ENCODE data around the gene RHOC.

The RHOC gene

DNA sequence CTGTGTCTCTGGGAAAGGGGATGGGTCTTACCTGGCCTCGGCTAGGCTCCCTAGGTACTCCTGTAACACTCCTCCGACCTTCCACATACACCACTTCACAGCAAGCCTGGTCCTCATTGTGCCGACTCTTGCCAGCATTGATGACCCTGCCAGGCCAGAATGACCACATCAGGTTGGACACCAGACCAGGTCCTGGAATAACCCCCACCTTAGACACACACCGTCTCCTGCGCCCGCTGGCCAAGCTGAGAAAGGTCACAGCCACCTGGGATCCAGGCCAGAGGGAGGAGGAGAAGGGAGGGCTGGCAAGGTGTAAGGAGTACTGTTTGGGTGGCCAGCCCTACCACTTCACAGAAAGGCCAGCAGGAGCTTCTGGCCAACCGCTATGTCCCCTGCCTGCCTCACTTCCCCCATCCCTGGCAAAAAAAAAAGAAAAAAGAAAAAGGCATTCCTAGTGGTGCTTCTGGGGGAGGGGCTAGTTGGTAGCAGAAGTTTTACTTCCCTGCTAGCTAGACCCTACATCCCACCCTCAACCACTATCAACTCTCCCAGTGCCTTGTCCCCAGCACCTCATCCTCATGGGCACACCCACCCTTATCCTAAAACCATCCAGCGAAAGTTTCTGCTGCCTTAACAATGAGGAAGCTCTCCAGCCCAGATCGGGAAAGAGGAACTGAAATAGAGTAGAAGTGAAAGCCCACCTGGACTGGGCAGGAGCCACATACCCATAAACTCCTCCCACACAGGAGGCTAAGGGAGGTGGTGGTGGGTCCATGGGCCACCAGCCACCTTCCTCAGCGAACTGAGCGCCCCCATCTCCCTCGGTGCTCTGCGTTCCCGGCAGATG is 6.8 kb upstream of the RHOC start:
- H4K91ac ChIP-seq (ENCODE audit: low read depth, low read length), result no peak overlapping the region
- H2AFZ ChIP-seq (ENCODE audit: insufficient read depth, low read length, poor library complexity), result peak overlapping the region; percentile 5
- H4K12ac ChIP-seq (ENCODE audit: low read depth, low read length), result no peak overlapping the region
- H3K4me3 ChIP-seq (ENCODE audit: low read depth, low read length), result peak overlapping the region; percentile 34
- no peak overlapping the region for H2BK12ac ChIP-seq (ENCODE audit: low read length)
- WGBS (ENCODE audit: extremely low coverage, insufficient coverage, insufficient read length), result no CpG with 5 or more reads among the region's 14 CpGs
- H3K4me1 ChIP-seq (ENCODE audit: control insufficient read depth in 1 of 2, insufficient read depth in 2 of 2, low read length in 2 of 2), result peaks cover 8 to 17% of the 10 kb centered on the region in 2 experiments
- no peak overlapping the region for H3K4ac ChIP-seq (ENCODE audit: low read depth, low read length)
- no peaks in the 10 kb centered on the region for H3K27me3 ChIP-seq (ENCODE audit: insufficient read depth, low read length)
- H2BK5ac ChIP-seq (ENCODE audit: low read depth, low read length, poor library complexity), result no peak overlapping the region
- H2BK120ac ChIP-seq (ENCODE audit: insufficient read depth, low read length, poor library complexity), result no peak overlapping the region
- H3K27ac ChIP-seq (ENCODE audit: low read depth, low read length), result no peak overlapping the region
- no peaks in the 10 kb centered on the region for H3K79me2 ChIP-seq (ENCODE audit: control insufficient read depth, insufficient read depth, low read length, poor library complexity)
- H4K8ac ChIP-seq (ENCODE audit: low read depth, low read length), result no peak overlapping the region
- peak in 1 of 2 donors; percentile 36 for DNase-seq
- no peaks in the 10 kb centered on the region for H3K36me3 ChIP-seq (ENCODE audit: control insufficient read depth in 1 of 2, insufficient read depth in 2 of 2, low read length in 2 of 2)
- H3K18ac ChIP-seq (ENCODE audit: low read length), result no peak overlapping the region
- H3K9ac ChIP-seq (ENCODE audit: low read length), result no peak overlapping the region
- no peak overlapping the region for H3K14ac ChIP-seq (ENCODE audit: low read length)
- H3K79me1 ChIP-seq (ENCODE audit: low read length), result no peaks in the 10 kb centered on the region
- H3K9me3 ChIP-seq (ENCODE audit: insufficient read depth, low read depth, low read length), result no peaks in the 10 kb centered on the region
- no peak overlapping the region for H3K23ac ChIP-seq (ENCODE audit: low read length)
- H2AK5ac ChIP-seq (ENCODE audit: low read length), result no peak overlapping the region
- H3K4me2 ChIP-seq (ENCODE audit: low read length), result peak overlapping the region; percentile 96

DNA sequence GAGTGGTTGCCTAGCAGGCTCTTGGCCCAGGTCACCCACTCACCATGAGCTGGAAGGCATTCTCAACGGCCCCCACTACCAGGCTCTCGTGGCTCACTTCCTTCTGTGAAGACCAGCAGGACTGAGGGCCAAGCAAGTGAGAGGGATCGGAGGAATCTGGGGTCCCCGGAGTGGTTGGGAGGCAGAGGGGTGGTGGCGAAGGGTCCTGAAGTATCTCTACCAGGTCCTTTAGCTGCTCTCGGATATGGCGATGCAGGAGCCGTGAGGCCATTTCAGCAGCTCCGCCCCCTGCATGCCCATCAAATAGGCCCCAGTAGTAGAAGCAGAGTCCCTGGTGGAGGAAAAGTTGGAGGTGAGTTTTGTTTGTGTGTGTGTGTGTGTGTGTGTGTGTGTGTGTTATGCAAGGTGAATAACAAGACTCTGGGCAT is 5.8 kb upstream of the RHOC start:
- Histone ChIP-seq H4K8ac (ENCODE audit: low read depth, low read length) (no peak overlapping the region), H3K36me3 (ENCODE audit: control insufficient read depth in 1 of 2, insufficient read depth in 2 of 2, low read length in 2 of 2) (no peaks in the 10 kb centered on the region), H2BK12ac (ENCODE audit: low read length) (no peak overlapping the region), H3K14ac (ENCODE audit: low read length) (no peak overlapping the region), H2BK120ac (ENCODE audit: insufficient read depth, low read length, poor library complexity) (no peak overlapping the region), H3K9ac (ENCODE audit: low read length) (no peak overlapping the region), H3K79me2 (ENCODE audit: control insufficient read depth, insufficient read depth, low read length, poor library complexity) (no peaks in the 10 kb centered on the region), H2AK5ac (ENCODE audit: low read length) (no peak overlapping the region), H2BK5ac (ENCODE audit: low read depth, low read length, poor library complexity) (no peak overlapping the region), H3K4ac (ENCODE audit: low read depth, low read length) (no peak overlapping the region), H3K9me3 (ENCODE audit: insufficient read depth, low read depth, low read length) (no peaks in the 10 kb centered on the region), H3K18ac (ENCODE audit: low read length) (no peak overlapping the region), H3K27ac (ENCODE audit: low read depth, low read length) (no peak overlapping the region), H3K23ac (ENCODE audit: low read length) (no peak overlapping the region), H3K4me2 (ENCODE audit: low read length) (no peak overlapping the region), H4K12ac (ENCODE audit: low read depth, low read length) (no peak overlapping the region), H3K27me3 (ENCODE audit: insufficient read depth, low read length) (no peaks in the 10 kb centered on the region), H3K79me1 (ENCODE audit: low read length) (no peaks in the 10 kb centered on the region), H3K4me1 (ENCODE audit: control insufficient read depth in 1 of 2, insufficient read depth in 2 of 2, low read length in 2 of 2) (peaks cover 8 to 19% of the 10 kb centered on the region in 2 experiments), H3K4me3 (ENCODE audit: low read depth, low read length) (no peak overlapping the region), H2AFZ (ENCODE audit: insufficient read depth, low read length, poor library complexity) (no peak overlapping the region), H4K91ac (ENCODE audit: low read depth, low read length) (no peak overlapping the region)
- no peak for DNase-seq
- WGBS (ENCODE audit: extremely low coverage, insufficient coverage, insufficient read length), result no CpG with 5 or more reads among the region's 9 CpGs

DNA sequence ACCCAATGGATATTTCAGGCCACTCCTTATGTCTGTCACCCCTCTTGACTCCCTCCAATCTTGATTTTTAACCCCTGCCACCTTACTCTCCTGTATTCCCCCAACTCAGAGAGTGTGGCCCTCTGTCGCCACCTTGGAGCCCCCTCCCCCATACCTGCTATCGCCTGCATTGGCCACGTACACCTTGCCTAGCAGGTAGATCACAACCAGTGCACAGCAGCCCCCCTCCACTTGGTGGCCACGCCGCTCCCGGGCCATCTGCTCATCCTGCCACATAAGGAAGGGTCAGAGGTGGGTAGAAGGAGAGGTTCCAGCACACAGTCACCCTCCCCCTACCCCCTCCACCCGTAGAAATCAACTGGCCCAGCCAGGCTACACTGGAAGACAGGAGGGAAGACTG is 5.3 kb upstream of the RHOC start:
- no peak overlapping the region for H4K8ac ChIP-seq (ENCODE audit: low read depth, low read length)
- no peaks in the 10 kb centered on the region for H3K36me3 ChIP-seq (ENCODE audit: control insufficient read depth in 1 of 2, insufficient read depth in 2 of 2, low read length in 2 of 2)
- H3K4me2 ChIP-seq (ENCODE audit: low read length), result no peak overlapping the region
- no peak overlapping the region for H3K27ac ChIP-seq (ENCODE audit: low read depth, low read length)
- no peak overlapping the region for H3K9ac ChIP-seq (ENCODE audit: low read length)
- H2BK5ac ChIP-seq (ENCODE audit: low read depth, low read length, poor library complexity), result no peak overlapping the region
- H3K9me3 ChIP-seq (ENCODE audit: insufficient read depth, low read depth, low read length), result no peaks in the 10 kb centered on the region
- H3K4me3 ChIP-seq (ENCODE audit: low read depth, low read length), result no peak overlapping the region
- H4K91ac ChIP-seq (ENCODE audit: low read depth, low read length), result no peak overlapping the region
- H2BK12ac ChIP-seq (ENCODE audit: low read length), result no peak overlapping the region
- no peaks in the 10 kb centered on the region for H3K79me2 ChIP-seq (ENCODE audit: control insufficient read depth, insufficient read depth, low read length, poor library complexity)
- H3K4me1 ChIP-seq (ENCODE audit: control insufficient read depth in 1 of 2, insufficient read depth in 2 of 2, low read length in 2 of 2), result peaks cover 12 to 22% of the 10 kb centered on the region in 2 experiments
- no peak overlapping the region for H3K14ac ChIP-seq (ENCODE audit: low read length)
- DNase-seq, result no peak
- H3K27me3 ChIP-seq (ENCODE audit: insufficient read depth, low read length), result no peaks in the 10 kb centered on the region
- no peak overlapping the region for H2BK120ac ChIP-seq (ENCODE audit: insufficient read depth, low read length, poor library complexity)
- H3K18ac ChIP-seq (ENCODE audit: low read length), result no peak overlapping the region
- WGBS (ENCODE audit: extremely low coverage, insufficient coverage, insufficient read length), result no CpG with 5 or more reads among the region's 7 CpGs
- no peak overlapping the region for H3K4ac ChIP-seq (ENCODE audit: low read depth, low read length)
- no peak overlapping the region for H3K23ac ChIP-seq (ENCODE audit: low read length)
- H2AFZ ChIP-seq (ENCODE audit: insufficient read depth, low read length, poor library complexity), result no peak overlapping the region
- no peak overlapping the region for H2AK5ac ChIP-seq (ENCODE audit: low read length)
- no peak overlapping the region for H4K12ac ChIP-seq (ENCODE audit: low read depth, low read length)
- peaks cover 4% of the 10 kb centered on the region for H3K79me1 ChIP-seq (ENCODE audit: low read length)

DNA sequence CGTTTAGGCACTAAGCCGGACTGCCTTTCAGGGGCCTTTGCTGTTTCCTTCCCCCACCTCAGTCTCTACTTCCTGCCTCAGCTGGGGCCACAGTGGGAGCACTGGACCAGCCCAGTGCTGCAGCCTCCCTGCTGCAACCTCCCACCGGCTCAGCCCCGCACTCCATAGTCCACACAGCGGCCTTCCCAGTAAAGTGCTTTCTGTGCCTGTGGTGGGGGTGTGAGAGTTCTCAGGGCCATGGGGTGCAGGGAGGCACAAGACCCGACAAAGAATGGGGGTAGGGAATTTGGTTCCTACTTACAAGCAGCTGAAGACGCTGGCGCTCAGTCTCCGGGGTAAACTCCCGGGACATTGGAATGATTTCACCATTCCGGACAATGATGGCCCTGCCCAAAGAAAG is 4.7 kb upstream of the RHOC start:
- Histone ChIP-seq H2BK120ac (ENCODE audit: insufficient read depth, low read length, poor library complexity) (no peak overlapping the region), H4K12ac (ENCODE audit: low read depth, low read length) (no peak overlapping the region), H2AFZ (ENCODE audit: insufficient read depth, low read length, poor library complexity) (no peak overlapping the region), H3K14ac (ENCODE audit: low read length) (no peak overlapping the region), H2BK5ac (ENCODE audit: low read depth, low read length, poor library complexity) (no peak overlapping the region), H3K18ac (ENCODE audit: low read length) (no peak overlapping the region), H4K8ac (ENCODE audit: low read depth, low read length) (no peak overlapping the region), H3K9ac (ENCODE audit: low read length) (no peak overlapping the region), H3K4me3 (ENCODE audit: low read depth, low read length) (no peak overlapping the region), H3K79me1 (ENCODE audit: low read length) (peaks cover 8% of the 10 kb centered on the region), H3K79me2 (ENCODE audit: control insufficient read depth, insufficient read depth, low read length, poor library complexity) (peaks cover 2% of the 10 kb centered on the region), H2AK5ac (ENCODE audit: low read length) (no peak overlapping the region), H3K4me2 (ENCODE audit: low read length) (no peak overlapping the region), H3K27me3 (ENCODE audit: insufficient read depth, low read length) (no peaks in the 10 kb centered on the region), H3K4me1 (ENCODE audit: control insufficient read depth in 1 of 2, insufficient read depth in 2 of 2, low read length in 2 of 2) (peaks cover 12 to 22% of the 10 kb centered on the region in 2 experiments), H3K27ac (ENCODE audit: low read depth, low read length) (no peak overlapping the region), H4K91ac (ENCODE audit: low read depth, low read length) (no peak overlapping the region), H3K36me3 (ENCODE audit: control insufficient read depth in 1 of 2, insufficient read depth in 2 of 2, low read length in 2 of 2) (no peaks in the 10 kb centered on the region), H3K4ac (ENCODE audit: low read depth, low read length) (no peak overlapping the region), H3K23ac (ENCODE audit: low read length) (no peak overlapping the region), H2BK12ac (ENCODE audit: low read length) (no peak overlapping the region), H3K9me3 (ENCODE audit: insufficient read depth, low read depth, low read length) (no peaks in the 10 kb centered on the region)
- no peak for DNase-seq
- WGBS (ENCODE audit: extremely low coverage, insufficient coverage, insufficient read length), result no CpG with 5 or more reads among the region's 11 CpGs
